Chondrocyte (in vitro differentiated cells): Measurements from ENCODE around the gene DEPDC1B. TPM values are rescaled to one million over a fixed set of nuclear protein-coding genes. Genes with fewer than 3 reads are reported as not detected.

ENCODE experiments used
- DNase-seq: peaks from one replicate; pipeline ENCODE4 v3.0.0; 2021; ENCODE audit warnings: mixed read lengths, low spot score
- H3K27ac Mint-ChIP-seq: one replicate; pipeline ENCODE4 v1.8.0; 2021; ENCODE audit warnings: mild to moderate bottlenecking, moderate library complexity, mixed read lengths; ENCODE audit not compliant: unreplicated experiment
- H3K27me3 Mint-ChIP-seq: 2 replicates; pipeline ENCODE4 v1.8.0; 2021; ENCODE audit warnings: low read depth, mixed read lengths
- H3K36me3 Mint-ChIP-seq: 2 replicates; pipeline ENCODE4 v1.8.0; 2021; ENCODE audit warnings: low read depth, mixed read lengths
- H3K4me1 Mint-ChIP-seq: 2 replicates; pipeline ENCODE4 v1.8.0; 2021; ENCODE audit warnings: low read depth, mild to moderate bottlenecking, mixed read lengths
- H3K4me3 Mint-ChIP-seq: one replicate; pipeline ENCODE4 v1.8.0; 2021; ENCODE audit warnings: mild to moderate bottlenecking, moderate library complexity, mixed read lengths; ENCODE audit not compliant: unreplicated experiment
- H3K9me3 Mint-ChIP-seq: 2 replicates; pipeline ENCODE4 v1.8.0; 2021; ENCODE audit warnings: low read depth, mixed read lengths
- total RNA-seq: library from RNA; stranded (reverse); gene quantifications from 3 replicates; pipeline ENCODE4 v1.2.1, GENCODE V29; 2021
- TF ChIP-seq, protein P1 (sequence below): fragments of 200-600 bp; sonication (generic); IDR thresholded peaks from 2 replicates; pipeline ENCODE4 v1.5.0; 2021; ENCODE audit warnings: antibody characterized with exemption, mild to moderate bottlenecking, moderate library complexity

DEPDC1B gene
- total RNA-seq, 1 donor from 2014 or later = 1.2 TPM

DNA sequence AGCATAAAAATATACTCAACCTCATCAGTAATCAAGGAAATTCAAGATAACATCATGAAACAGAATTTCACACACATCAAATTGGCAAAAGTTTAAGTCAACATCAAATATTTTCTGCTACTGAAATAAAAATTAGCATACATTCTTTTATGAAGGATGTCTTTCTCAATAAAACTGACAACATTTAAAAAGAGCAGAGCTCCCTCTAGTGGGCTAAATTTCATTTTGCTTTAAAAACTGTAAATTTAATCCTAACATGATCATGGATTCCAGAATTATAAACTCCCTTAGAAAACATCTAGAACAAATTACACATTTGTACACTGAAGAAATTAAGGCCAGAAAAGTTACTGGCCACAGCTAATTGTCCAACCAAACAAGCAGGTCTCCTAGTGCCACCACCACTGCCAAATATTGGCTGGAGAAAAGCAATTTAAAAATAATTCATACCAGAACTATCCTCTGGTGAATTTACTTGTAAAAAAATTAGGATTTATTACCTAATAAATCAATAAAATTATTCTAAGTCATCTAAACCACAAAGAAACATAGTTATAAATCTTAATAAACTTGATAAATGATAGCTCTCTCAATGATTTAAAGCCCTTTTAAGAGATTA, 31.2 kb downstream of the DEPDC1B start:
- Mint-ChIP-seq H3K27me3 (no peaks in the 10 kb centered on the region), H3K4me1 (no peaks in the 10 kb centered on the region), H3K27ac (no peak overlapping the region), H3K9me3 (no peaks in the 10 kb centered on the region), H3K36me3 (peaks cover 2% of the 10 kb centered on the region), H3K4me3 (no peak overlapping the region)
- DNase-seq = no peak
- TF ChIP-seq, protein P1, sequence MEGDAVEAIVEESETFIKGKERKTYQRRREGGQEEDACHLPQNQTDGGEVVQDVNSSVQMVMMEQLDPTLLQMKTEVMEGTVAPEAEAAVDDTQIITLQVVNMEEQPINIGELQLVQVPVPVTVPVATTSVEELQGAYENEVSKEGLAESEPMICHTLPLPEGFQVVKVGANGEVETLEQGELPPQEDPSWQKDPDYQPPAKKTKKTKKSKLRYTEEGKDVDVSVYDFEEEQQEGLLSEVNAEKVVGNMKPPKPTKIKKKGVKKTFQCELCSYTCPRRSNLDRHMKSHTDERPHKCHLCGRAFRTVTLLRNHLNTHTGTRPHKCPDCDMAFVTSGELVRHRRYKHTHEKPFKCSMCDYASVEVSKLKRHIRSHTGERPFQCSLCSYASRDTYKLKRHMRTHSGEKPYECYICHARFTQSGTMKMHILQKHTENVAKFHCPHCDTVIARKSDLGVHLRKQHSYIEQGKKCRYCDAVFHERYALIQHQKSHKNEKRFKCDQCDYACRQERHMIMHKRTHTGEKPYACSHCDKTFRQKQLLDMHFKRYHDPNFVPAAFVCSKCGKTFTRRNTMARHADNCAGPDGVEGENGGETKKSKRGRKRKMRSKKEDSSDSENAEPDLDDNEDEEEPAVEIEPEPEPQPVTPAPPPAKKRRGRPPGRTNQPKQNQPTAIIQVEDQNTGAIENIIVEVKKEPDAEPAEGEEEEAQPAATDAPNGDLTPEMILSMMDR = peak; percentile 96

DNA sequence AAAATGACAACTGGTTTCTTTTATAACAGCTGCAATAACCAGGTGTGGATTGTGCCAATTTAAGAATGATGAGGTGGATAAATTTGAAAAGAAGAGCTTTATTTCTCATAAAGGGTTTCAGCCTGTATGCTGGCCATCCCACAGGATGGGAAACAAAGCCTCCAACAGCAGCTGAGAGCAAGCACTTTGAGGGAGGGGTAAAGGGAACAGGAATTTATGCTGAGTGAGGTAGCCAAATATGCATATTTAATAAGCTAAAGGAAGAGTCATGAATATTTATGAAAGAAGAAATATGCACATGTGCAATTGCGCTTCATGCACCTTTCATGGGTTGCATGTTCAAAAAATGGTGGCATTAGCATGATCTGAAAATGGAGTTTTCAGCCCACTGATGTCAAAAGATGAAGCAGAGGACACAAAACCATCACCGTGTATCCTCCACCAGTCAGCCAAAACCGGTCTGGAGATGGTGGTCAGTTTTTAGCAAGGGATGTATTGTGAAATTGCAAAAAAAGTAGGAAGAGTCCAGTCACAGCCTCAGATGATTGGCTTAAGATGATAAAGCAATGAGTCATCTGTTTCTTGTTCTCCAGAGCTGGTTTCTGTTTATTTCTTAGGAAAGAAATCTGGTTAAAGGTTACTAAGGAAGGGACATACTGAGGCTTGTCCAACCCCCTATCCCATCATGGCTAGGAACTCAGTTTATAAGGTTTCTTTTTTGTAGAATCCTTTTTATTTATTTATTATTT, 47.9 kb downstream of the DEPDC1B start:
- no peak overlapping the region for H3K4me3 Mint-ChIP-seq
- H3K27ac Mint-ChIP-seq = peak overlapping the region; percentile 71
- peaks cover 29% of the 10 kb centered on the region for H3K9me3 Mint-ChIP-seq
- peaks cover 3% of the 10 kb centered on the region for H3K36me3 Mint-ChIP-seq
- TF ChIP-seq, protein P1 = no peak
- DNase-seq = no peak
- H3K4me1 Mint-ChIP-seq = peaks cover 6% of the 10 kb centered on the region
- H3K27me3 Mint-ChIP-seq = no peaks in the 10 kb centered on the region

DNA sequence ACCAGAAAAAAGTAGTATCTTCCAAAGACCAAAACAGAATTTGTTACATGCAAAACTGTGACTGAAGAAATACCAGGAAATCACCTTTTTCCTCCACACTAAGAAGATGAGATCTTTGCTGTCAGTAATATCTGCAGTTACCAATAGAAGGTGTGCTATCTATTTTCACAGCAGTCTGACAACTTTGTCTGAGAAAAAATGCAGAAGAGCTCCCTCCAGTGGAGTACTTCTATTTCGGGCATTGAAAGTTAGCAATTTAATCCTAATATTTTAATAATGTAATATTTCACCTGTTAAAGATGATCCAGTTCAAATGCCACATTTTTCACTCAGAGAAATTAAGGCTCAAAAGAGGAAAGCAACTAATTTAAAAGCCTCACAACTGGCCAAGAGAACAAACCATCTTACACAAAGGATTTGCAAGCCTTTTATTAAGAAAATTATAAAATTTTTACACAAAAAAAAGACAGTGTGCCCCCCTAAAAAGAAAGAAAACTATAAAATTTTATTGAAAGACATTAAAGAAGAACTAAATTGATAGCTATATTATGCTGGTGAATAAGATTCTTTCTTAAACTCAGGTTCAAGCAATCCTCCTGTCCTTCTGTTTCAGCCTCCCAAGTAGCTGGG, 50.6 kb downstream of the DEPDC1B start:
- H3K4me3 Mint-ChIP-seq = no peak overlapping the region

DNA sequence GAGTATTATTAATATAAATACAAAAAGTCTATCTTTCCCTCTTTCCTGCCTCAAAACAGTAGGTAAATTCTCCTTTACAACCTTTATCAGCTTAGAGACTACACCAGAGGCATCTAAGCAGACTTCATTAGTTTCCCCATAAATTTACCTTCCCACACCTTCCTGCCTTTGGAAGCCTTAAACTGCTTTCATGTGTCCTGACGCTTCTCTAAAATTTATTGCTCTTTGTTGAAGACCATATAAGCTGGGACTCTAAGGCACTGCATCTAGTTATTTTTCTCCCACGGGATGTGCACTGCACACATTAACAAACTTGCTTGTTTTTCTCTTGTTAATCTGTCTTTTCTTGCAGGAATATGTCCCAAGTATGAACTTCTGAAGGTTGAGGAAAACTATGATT, 51.8 kb downstream of the DEPDC1B start:
- DNase-seq = no peak
- H3K9me3 Mint-ChIP-seq = peaks cover 3% of the 10 kb centered on the region
- no peaks in the 10 kb centered on the region for H3K27me3 Mint-ChIP-seq
- peaks cover 6% of the 10 kb centered on the region for H3K4me1 Mint-ChIP-seq
- H3K36me3 Mint-ChIP-seq = no peaks in the 10 kb centered on the region
- no peak overlapping the region for H3K4me3 Mint-ChIP-seq
- TF ChIP-seq, protein P1 = no peak
- H3K27ac Mint-ChIP-seq = no peak overlapping the region

More for the DNA sequence above, 50.6 kb downstream of the DEPDC1B start:
- H3K27me3 Mint-ChIP-seq = no peaks in the 10 kb centered on the region
- no peaks in the 10 kb centered on the region for H3K36me3 Mint-ChIP-seq
- H3K9me3 Mint-ChIP-seq = peaks cover 13% of the 10 kb centered on the region
- no peak for DNase-seq
- TF ChIP-seq, protein P1 = peak; percentile 91
- peaks cover 6% of the 10 kb centered on the region for H3K4me1 Mint-ChIP-seq
- no peak overlapping the region for H3K27ac Mint-ChIP-seq

DNA sequence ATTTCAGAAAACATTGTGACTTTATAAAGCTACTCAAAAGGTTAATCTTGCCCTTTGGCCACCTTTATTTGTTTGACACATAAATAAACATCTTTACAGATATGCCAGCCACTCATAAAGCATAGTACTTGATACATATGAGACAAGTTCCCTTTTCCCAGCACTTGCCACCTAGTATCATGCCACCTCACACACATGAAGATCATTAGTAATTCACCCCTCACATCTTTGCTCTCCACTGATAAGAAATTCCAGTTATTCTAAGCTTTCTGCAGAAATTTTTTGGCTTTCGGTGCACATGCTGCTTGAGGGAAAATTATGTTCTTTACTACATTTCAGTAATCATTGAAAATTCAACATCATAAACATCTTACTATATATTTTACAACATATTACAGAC, 59.1 kb downstream of the DEPDC1B start:
- peaks cover 5% of the 10 kb centered on the region for H3K9me3 Mint-ChIP-seq
- TF ChIP-seq, protein P1 = no peak
- no peaks in the 10 kb centered on the region for H3K27me3 Mint-ChIP-seq
- H3K27ac Mint-ChIP-seq = no peak overlapping the region
- no peak overlapping the region for H3K4me3 Mint-ChIP-seq
- H3K36me3 Mint-ChIP-seq = peaks cover 2% of the 10 kb centered on the region
- no peak for DNase-seq
- H3K4me1 Mint-ChIP-seq = peaks cover 9% of the 10 kb centered on the region
